BLaER1 treated with 17β-estradiol and CSF1 and Interleukin-3, amounts not matched to agents 10 nM and 100 nM (cell line): ENCODE results near the gene KCNN1.

ENCODE experiments used
- H3K27ac ChIP-seq, 11 experiments: shearing (Covaris generic); formaldehyde crosslinking; 2 replicates each; pipeline ENCODE4 v1.8.1; 2022
- H3K27me3 ChIP-seq, 11 experiments: shearing (Covaris generic); formaldehyde crosslinking; 2 replicates each; pipeline ENCODE4 v1.8.1; 2022
- H3K36me3 ChIP-seq, 11 experiments: shearing (Covaris generic); formaldehyde crosslinking; 2 replicates each; pipeline ENCODE4 v1.8.1; 2022
- H3K4me1 ChIP-seq, 10 experiments: shearing (Covaris generic); formaldehyde crosslinking; 2 replicates each; pipeline ENCODE4 v1.8.1; 2022
- H3K4me2 ChIP-seq, 11 experiments: shearing (Covaris generic); formaldehyde crosslinking; 2 replicates each; pipeline ENCODE4 v1.8.1; 2022
- H3K4me3 ChIP-seq, 10 experiments: shearing (Covaris generic); formaldehyde crosslinking; 2 replicates each; pipeline ENCODE4 v1.8.1; 2022
- H3K9ac ChIP-seq, 11 experiments: shearing (Covaris generic); formaldehyde crosslinking; 2 replicates each; pipeline ENCODE4 v1.8.1; 2022
- H3K9me3 ChIP-seq, 11 experiments: shearing (Covaris generic); formaldehyde crosslinking; replicated peaks in 1 of 11; 2 replicates each; pipeline ENCODE4 v1.8.1; 2022
- H4K20me1 ChIP-seq, 11 experiments: shearing (Covaris generic); formaldehyde crosslinking; 2 replicates each; pipeline ENCODE4 v1.8.1; 2022
- Cebpa-rat ChIP-seq, 11 experiments: shearing (Covaris generic); IDR thresholded peaks; 2 replicates each; pipeline ENCODE4 v1.8.1; 2022

KCNN1 gene

GRCh38 chr19:18008814-18009213, 41.9 kb downstream of the KCNN1 start:
- H3K27ac ChIP-seq: peak overlapping the region; percentile 7 to 77 (median 62); a peak in 14 of 22 replicates
- H3K9ac ChIP-seq: peak overlapping the region; percentile 47 to 84 (median 71); a peak in 20 of 22 replicates
- no peak for TF ChIP-seq Cebpa-rat (IDR thresholded peaks at IDR 0.05)
- no peaks in the 10 kb centered on the region for H3K27me3 ChIP-seq
- peaks cover 59 to 81% (median 68%) of the 10 kb centered on the region in 11 experiments for H3K36me3 ChIP-seq
- peaks cover 36 to 66% (median 43%) of the 10 kb centered on the region in 10 experiments for H3K4me1 ChIP-seq
- peaks cover 0 to 5% (median 0%) of the 10 kb centered on the region in 11 experiments; a peak in 4 of 22 replicates for H3K9me3 ChIP-seq
- peaks cover 33 to 80% (median 44%) of the 10 kb centered on the region in 11 experiments; a peak in 21 of 22 replicates for H4K20me1 ChIP-seq
- peak overlapping the region; percentile 72 to 99 (median 93) for H3K4me2 ChIP-seq
- H3K4me3 ChIP-seq: peak overlapping the region; percentile 37 to 72 (median 56); a peak in 15 of 20 replicates

- Histone ChIP-seq H4K20me1 (peaks cover 33 to 78% (median 44%) of the 10 kb centered on the region in 11 experiments; a peak in 21 of 22 replicates), H3K9me3 (peaks cover 0 to 5% (median 0%) of the 10 kb centered on the region in 11 experiments; a peak in 4 of 22 replicates), H3K4me2 (peak overlapping the region; percentile 72 to 99 (median 93); a peak in 19 of 22 replicates), H3K9ac (peak overlapping the region in 10 of 11 experiments; percentile 60 to 84 (median 73); a peak in 17 of 22 replicates), H3K36me3 (peaks cover 65 to 81% (median 71%) of the 10 kb centered on the region in 11 experiments), H3K27me3 (no peaks in the 10 kb centered on the region), H3K4me1 (peaks cover 36 to 66% (median 50%) of the 10 kb centered on the region in 10 experiments), H3K27ac (peak overlapping the region in 9 of 11 experiments; percentile 7 to 77 (median 62); a peak in 8 of 22 replicates), H3K4me3 (peak overlapping the region in 7 of 10 experiments; percentile 34 to 72 (median 54); a peak in 10 of 20 replicates)
- no peak for TF ChIP-seq Cebpa-rat (IDR thresholded peaks at IDR 0.05)
These were observed 42.6 kb downstream of the KCNN1 start for GRCh38 chr19:18009412-18010066.

- H3K4me3 ChIP-seq: peak overlapping the region in 1 of 10 experiments; percentile 72; a peak in 2 of 20 replicates
- TF ChIP-seq Cebpa-rat (IDR thresholded peaks at IDR 0.05): no peak
- peak overlapping the region in 8 of 11 experiments; percentile 14 to 84 (median 24); a peak in 7 of 22 replicates for H3K9ac ChIP-seq
- peaks cover 33 to 75% (median 44%) of the 10 kb centered on the region in 11 experiments; a peak in 21 of 22 replicates for H4K20me1 ChIP-seq
- H3K4me1 ChIP-seq: peaks cover 36 to 70% (median 53%) of the 10 kb centered on the region in 10 experiments
- no peaks in the 10 kb centered on the region for H3K27me3 ChIP-seq
- peak overlapping the region in 2 of 11 experiments; percentile 98 to 99; a peak in 3 of 22 replicates for H3K4me2 ChIP-seq
- peak overlapping the region in 4 of 11 experiments; percentile 19 to 77 (median 26); a peak in 3 of 22 replicates for H3K27ac ChIP-seq
- H3K36me3 ChIP-seq: peaks cover 69 to 83% (median 75%) of the 10 kb centered on the region in 11 experiments
- peaks cover 0 to 5% (median 0%) of the 10 kb centered on the region in 11 experiments; a peak in 4 of 22 replicates for H3K9me3 ChIP-seq
These were observed 43.2 kb downstream of the KCNN1 start for GRCh38 chr19:18010149-18010548.

GRCh38 chr19:18013210-18014111, 46.6 kb downstream of the KCNN1 start:
- TF ChIP-seq Cebpa-rat (IDR thresholded peaks at IDR 0.05): no peak
- Histone ChIP-seq H3K4me2 (peak overlapping the region in 3 of 11 experiments; percentile 3 to 31 (median 10); a peak in 4 of 22 replicates), H3K4me1 (peaks cover 44 to 83% (median 63%) of the 10 kb centered on the region in 10 experiments), H3K27me3 (no peaks in the 10 kb centered on the region), H3K4me3 (no peak overlapping the region), H3K9ac (peak overlapping the region in 5 of 11 experiments; percentile 7 to 33 (median 20); a peak in 3 of 22 replicates), H3K36me3 (peaks cover 71 to 74% (median 73%) of the 10 kb centered on the region in 11 experiments), H3K9me3 (no peaks in the 10 kb centered on the region), H4K20me1 (peaks cover 14 to 51% (median 22%) of the 10 kb centered on the region in 11 experiments; a peak in 21 of 22 replicates), H3K27ac (peak overlapping the region in 6 of 11 experiments; percentile 16 to 47 (median 33); a peak in 11 of 22 replicates)

GRCh38 chr19:18014197-18014596, 47.3 kb downstream of the KCNN1 start:
- Histone ChIP-seq H3K27ac (peak overlapping the region in 7 of 11 experiments; percentile 12 to 47 (median 35); a peak in 15 of 22 replicates), H4K20me1 (peaks cover 7 to 44% (median 15%) of the 10 kb centered on the region in 11 experiments; a peak in 16 of 22 replicates), H3K9me3 (no peaks in the 10 kb centered on the region), H3K4me2 (peak overlapping the region in 3 of 11 experiments; percentile 3 to 31 (median 10); a peak in 2 of 22 replicates), H3K36me3 (peaks cover 64 to 67% (median 66%) of the 10 kb centered on the region in 11 experiments), H3K9ac (peak overlapping the region in 5 of 11 experiments; percentile 7 to 33 (median 20); a peak in 2 of 22 replicates), H3K4me3 (no peak overlapping the region), H3K4me1 (peaks cover 42 to 83% (median 60%) of the 10 kb centered on the region in 10 experiments), H3K27me3 (no peaks in the 10 kb centered on the region)
- no peak for TF ChIP-seq Cebpa-rat (IDR thresholded peaks at IDR 0.05)

- peaks cover 0 to 23% (median 0%) of the 10 kb centered on the region in 11 experiments; a peak in 6 of 22 replicates for H4K20me1 ChIP-seq
- no peak overlapping the region for H3K4me3 ChIP-seq
- H3K4me2 ChIP-seq: peak overlapping the region; percentile 40 to 80 (median 68); a peak in 21 of 22 replicates
- no peaks in the 10 kb centered on the region for H3K9me3 ChIP-seq
- peaks cover 45 to 86% (median 59%) of the 10 kb centered on the region in 10 experiments for H3K4me1 ChIP-seq
- H3K9ac ChIP-seq: peak overlapping the region in 9 of 11 experiments; percentile 18 to 55 (median 49); a peak in 13 of 22 replicates
- H3K36me3 ChIP-seq: peaks cover 42 to 45% (median 44%) of the 10 kb centered on the region in 11 experiments
- H3K27me3 ChIP-seq: no peaks in the 10 kb centered on the region
- H3K27ac ChIP-seq: peak overlapping the region; percentile 4 to 75 (median 66); a peak in 19 of 22 replicates
- TF ChIP-seq Cebpa-rat (IDR thresholded peaks at IDR 0.05): no peak
These were observed 49.5 kb downstream of the KCNN1 start for GRCh38 chr19:18016209-18016910.

GRCh38 chr19:18017275-18018083, 50.6 kb downstream of the KCNN1 start:
- no peaks in the 10 kb centered on the region for H3K27me3 ChIP-seq
- H3K4me1 ChIP-seq: peaks cover 57 to 97% (median 70%) of the 10 kb centered on the region in 10 experiments
- peaks cover 0 to 22% (median 0%) of the 10 kb centered on the region in 11 experiments; a peak in 6 of 22 replicates for H4K20me1 ChIP-seq
- H3K9me3 ChIP-seq: no peaks in the 10 kb centered on the region
- TF ChIP-seq Cebpa-rat (IDR thresholded peaks at IDR 0.05): no peak
- peak overlapping the region; percentile 3 to 75 (median 66); a peak in 21 of 22 replicates for H3K27ac ChIP-seq
- H3K4me3 ChIP-seq: no peak overlapping the region
- H3K36me3 ChIP-seq: peaks cover 31 to 34% (median 33%) of the 10 kb centered on the region in 11 experiments
- peak overlapping the region; percentile 16 to 63 (median 50); a peak in 18 of 22 replicates for H3K9ac ChIP-seq
- H3K4me2 ChIP-seq: peak overlapping the region; percentile 40 to 80 (median 68)
